Renal cortical epithelial cell (primary cell): ENCODE measurements around the gene SIAE. TPM values are rescaled to one million over a fixed set of nuclear protein-coding genes. Genes with fewer than 3 reads are reported as not detected.

Experiments used
- total RNA-seq: library from RNA; depleted of rRNA; stranded (reverse); fragments of >200 nt; gene quantifications from 2 replicates; pipeline ENCODE4 v1.2.3, GENCODE V29; 2014

The SIAE gene
- total RNA-seq, 1 donor from 2014 or later: 36.5 TPM

Other genes with a start within 250 kb of the SIAE start
- gene OR8B4, start 248.9 kb downstream of the SIAE start, total RNA-seq: not detected in 2 replicates
- not detected in 2 replicates for gene OR8B8, start 228.0 kb downstream of the SIAE start, total RNA-seq
- not detected in 2 replicates for gene OR8B12, start 130.1 kb downstream of the SIAE start, total RNA-seq
- gene OR8A1, start 103.7 kb downstream of the SIAE start, total RNA-seq: not detected in 2 replicates
- not detected in 2 replicates for gene PANX3, start 62.3 kb downstream of the SIAE start, total RNA-seq
- gene TBRG1, start 50.9 kb downstream of the SIAE start, total RNA-seq: 22.4 and 33.1 TPM in 2 replicates
- gene SPA17, start 165 bp upstream of the SIAE start, total RNA-seq: 11.3 and 22.6 TPM in 2 replicates
- 0.10 TPM in 1 of 2 replicates, not detected in the other for gene NRGN, start 66.2 kb upstream of the SIAE start, total RNA-seq
- 0.10 TPM in 1 of 2 replicates, not detected in the other for gene VSIG2, start 78.5 kb upstream of the SIAE start, total RNA-seq
- 0.50 and 1.4 TPM in 2 replicates for gene ESAM, start 88.6 kb upstream of the SIAE start, total RNA-seq
- gene MSANTD2, start 126.7 kb upstream of the SIAE start, total RNA-seq: 3.5 and 10.8 TPM in 2 replicates
- 7.3 and 12.2 TPM in 2 replicates for gene ROBO3, start 191.7 kb upstream of the SIAE start, total RNA-seq
- 0.85 and 4.2 TPM in 2 replicates for gene ROBO4, start 224.1 kb upstream of the SIAE start, total RNA-seq
- gene HEPN1, start 245.5 kb upstream of the SIAE start, total RNA-seq: not detected in 2 replicates